ENCODE results near the gene CDH7. TPM values are rescaled to one million over a fixed set of nuclear protein-coding genes. Genes with fewer than 3 reads are reported as not detected.

Gene CDH7
- total RNA-seq, 2 experiments from 2014 or later: not detected

- Mint-ChIP-seq H3K36me3 (ENCODE audit: low read depth) (no peaks in the 10 kb centered on the region), H3K9me3 (no peaks in the 10 kb centered on the region), H3K4me3 (no peak overlapping the region), H3K27ac (no peak overlapping the region), H3K4me1 (no peaks in the 10 kb centered on the region), H3K27me3 (peaks cover 10% of the 10 kb centered on the region)
- ChIA-PET CTCF (interaction anchor here (0.6 kb wide), 1 partner anchor 1255 kb away, joined by 3 read pairs; no protein-coding TSS in a partner anchor), POLR2A (no interaction called here)
- DNase-seq: no peak
These were observed 608 bp downstream of the CDH7 start for GRCh38 chr18:65751155-65752085.

DNA sequence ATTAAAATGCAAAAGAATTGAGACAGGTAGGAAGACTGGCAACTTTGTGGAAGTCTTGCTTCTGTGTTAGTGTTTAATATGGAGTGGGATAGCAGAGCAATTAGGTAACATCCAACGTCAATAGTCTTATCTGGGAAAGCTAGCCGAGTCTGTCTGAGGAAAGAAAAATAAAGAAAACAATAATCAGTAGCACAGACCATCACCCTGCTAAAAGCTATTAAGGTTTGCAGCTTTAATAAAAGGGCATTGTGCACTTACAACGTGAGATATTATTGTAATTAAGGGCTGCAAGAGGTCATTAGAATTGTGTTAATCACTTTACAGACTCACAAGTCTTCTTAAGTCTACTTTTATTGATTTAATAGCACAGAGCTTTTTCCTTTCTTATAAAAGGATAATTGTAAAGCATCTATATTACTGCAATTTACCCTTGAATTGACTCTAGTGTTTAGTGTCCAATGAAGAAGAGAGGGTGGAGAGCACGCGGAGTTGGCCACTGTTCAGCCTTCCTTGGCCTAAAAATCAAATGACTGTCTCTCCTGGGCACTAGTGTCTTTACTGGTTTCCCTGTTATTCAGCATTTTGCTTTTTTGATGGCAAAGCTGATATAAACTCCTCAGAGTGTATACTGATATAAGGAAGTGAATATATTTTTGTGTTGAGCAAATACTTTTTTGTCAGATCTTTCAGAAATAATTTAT, 2.0 kb downstream of the CDH7 start:
- DNase-seq: no peak
- Mint-ChIP-seq H3K36me3 (ENCODE audit: low read depth) (no peaks in the 10 kb centered on the region), H3K27ac (no peak overlapping the region), H3K27me3 (peaks cover 10% of the 10 kb centered on the region), H3K4me1 (no peaks in the 10 kb centered on the region), H3K4me3 (no peak overlapping the region), H3K9me3 (no peaks in the 10 kb centered on the region)
- POLR2A ChIA-PET: no interaction called here
- CTCF ChIA-PET: no interaction called here

GRCh38 chr18:65753520-65753919, 2.7 kb downstream of the CDH7 start:
- H3K9me3 Mint-ChIP-seq: no peaks in the 10 kb centered on the region
- ChIA-PET CTCF (no interaction called here), POLR2A (no interaction called here)
- H3K36me3 Mint-ChIP-seq (ENCODE audit: low read depth): no peaks in the 10 kb centered on the region
- no peak overlapping the region for H3K4me3 Mint-ChIP-seq
- DNase-seq: no peak
- peaks cover 10% of the 10 kb centered on the region for H3K27me3 Mint-ChIP-seq
- no peak overlapping the region for H3K27ac Mint-ChIP-seq
- no peaks in the 10 kb centered on the region for H3K4me1 Mint-ChIP-seq

DNA sequence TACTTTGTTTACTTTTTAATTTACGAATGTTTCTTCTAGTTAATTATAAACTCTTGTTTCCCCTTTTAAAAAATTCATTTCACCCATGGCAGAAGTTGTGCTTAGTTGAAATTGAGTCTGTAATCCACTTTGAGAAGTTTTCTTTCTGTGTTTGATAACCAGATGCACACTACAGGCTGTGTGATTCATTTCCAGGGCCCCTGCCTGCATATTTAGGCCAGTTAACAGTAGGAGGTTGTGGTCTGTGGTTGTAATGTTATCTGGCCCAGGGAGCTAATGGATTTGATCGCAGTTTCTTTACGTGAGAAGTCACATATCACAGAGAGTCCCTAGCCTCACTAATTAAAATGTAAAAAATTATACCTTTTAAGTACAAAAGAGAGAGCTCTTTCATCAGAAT, 3.3 kb downstream of the CDH7 start:
- Mint-ChIP-seq H3K4me3 (no peak overlapping the region), H3K27me3 (peaks cover 10% of the 10 kb centered on the region), H3K27ac (no peak overlapping the region), H3K9me3 (no peaks in the 10 kb centered on the region), H3K4me1 (no peaks in the 10 kb centered on the region), H3K36me3 (ENCODE audit: low read depth) (no peaks in the 10 kb centered on the region)
- no peak for DNase-seq
- POLR2A ChIA-PET: no interaction called here
- CTCF ChIA-PET: no interaction called here

GRCh38 chr18:65755616-65756015, 4.8 kb downstream of the CDH7 start:
- DNase-seq: no peak
- POLR2A ChIA-PET: no interaction called here
- Mint-ChIP-seq H3K4me1 (no peaks in the 10 kb centered on the region), H3K27me3 (peaks cover 5% of the 10 kb centered on the region), H3K27ac (no peak overlapping the region), H3K36me3 (ENCODE audit: low read depth) (no peaks in the 10 kb centered on the region), H3K9me3 (no peaks in the 10 kb centered on the region), H3K4me3 (no peak overlapping the region)
- CTCF ChIA-PET: no interaction called here

- Mint-ChIP-seq H3K36me3 (ENCODE audit: low read depth) (no peaks in the 10 kb centered on the region), H3K4me3 (no peak overlapping the region), H3K27ac (no peak overlapping the region), H3K27me3 (no peaks in the 10 kb centered on the region), H3K9me3 (no peaks in the 10 kb centered on the region), H3K4me1 (no peaks in the 10 kb centered on the region)
- ChIA-PET POLR2A (no interaction called here), CTCF (no interaction called here)
- no peak for DNase-seq
These were observed 9.6 kb downstream of the CDH7 start for GRCh38 chr18:65760457-65760856.

GRCh38 chr18:65761636-65762295, 11.0 kb downstream of the CDH7 start:
- Mint-ChIP-seq H3K4me1 (no peaks in the 10 kb centered on the region), H3K9me3 (no peaks in the 10 kb centered on the region), H3K27me3 (no peaks in the 10 kb centered on the region), H3K27ac (no peak overlapping the region), H3K36me3 (ENCODE audit: low read depth) (no peaks in the 10 kb centered on the region), H3K4me3 (no peak overlapping the region)
- CTCF ChIA-PET: no interaction called here
- no peak for DNase-seq
- POLR2A ChIA-PET: no interaction called here

DNA sequence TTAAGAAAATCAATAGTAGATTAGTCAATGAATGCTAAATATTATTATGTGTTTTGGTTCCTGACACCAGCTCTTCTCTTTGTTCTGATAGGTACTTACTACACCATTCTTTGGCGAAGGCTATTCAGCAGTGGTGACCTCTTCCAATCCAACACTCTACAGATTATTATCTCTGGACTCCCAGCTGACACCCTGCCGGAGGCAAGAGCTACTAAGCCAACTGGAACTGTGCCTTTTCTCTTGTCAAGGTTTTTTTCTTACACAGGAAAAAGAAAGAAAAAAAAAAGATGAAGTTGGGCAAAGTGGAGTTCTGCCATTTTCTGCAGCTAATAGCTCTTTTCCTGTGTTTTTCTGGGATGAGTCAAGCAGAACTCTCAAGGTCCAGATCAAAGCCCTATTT, 11.7 kb downstream of the CDH7 start:
- no peak for DNase-seq
- H3K4me1 Mint-ChIP-seq: no peaks in the 10 kb centered on the region
- ChIA-PET POLR2A (no interaction called here), CTCF (no interaction called here)
- H3K9me3 Mint-ChIP-seq: no peaks in the 10 kb centered on the region
- H3K27me3 Mint-ChIP-seq: no peaks in the 10 kb centered on the region
- no peak overlapping the region for H3K4me3 Mint-ChIP-seq
- no peak overlapping the region for H3K27ac Mint-ChIP-seq
- H3K36me3 Mint-ChIP-seq (ENCODE audit: low read depth): no peaks in the 10 kb centered on the region

GRCh38 chr18:65767406-65767805, 16.6 kb downstream of the CDH7 start:
- no peaks in the 10 kb centered on the region for H3K27me3 Mint-ChIP-seq
- no peak overlapping the region for H3K4me3 Mint-ChIP-seq
- H3K9me3 Mint-ChIP-seq: no peaks in the 10 kb centered on the region
- no peak overlapping the region for H3K27ac Mint-ChIP-seq
- H3K36me3 Mint-ChIP-seq (ENCODE audit: low read depth): no peaks in the 10 kb centered on the region
- DNase-seq: no peak
- POLR2A ChIA-PET: no interaction called here
- CTCF ChIA-PET: no interaction called here
- H3K4me1 Mint-ChIP-seq: no peaks in the 10 kb centered on the region

DNA sequence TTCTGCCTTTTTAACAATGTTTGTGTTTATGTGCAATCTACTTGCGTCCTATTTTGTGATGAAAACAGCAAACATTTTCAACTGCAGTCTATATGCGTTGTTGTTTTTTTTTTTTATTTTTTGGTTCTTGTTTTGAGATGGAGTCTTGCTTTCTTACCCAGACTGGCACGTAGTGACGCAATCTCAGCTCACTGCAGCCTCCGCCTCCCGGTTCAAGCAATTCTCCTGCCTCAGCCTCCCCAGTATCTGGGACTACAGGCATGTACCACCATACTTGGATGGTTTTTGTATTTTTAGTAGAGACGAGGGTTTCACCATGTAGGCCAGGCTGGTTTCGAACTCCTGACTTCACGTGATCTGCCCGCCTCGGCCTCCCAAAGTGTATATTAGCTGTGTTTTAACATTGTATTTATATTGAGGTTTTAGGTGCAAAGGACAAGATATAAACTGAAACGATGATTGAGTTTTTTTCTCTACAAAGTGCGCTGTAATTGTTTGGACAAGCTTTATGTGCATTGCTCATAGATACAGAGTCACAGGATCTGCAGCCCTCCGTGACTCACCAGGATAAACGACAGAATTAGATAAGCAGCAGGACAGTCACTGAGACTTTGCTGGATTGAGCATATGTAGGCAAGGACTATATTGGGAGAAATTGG, 17.4 kb downstream of the CDH7 start:
- H3K27ac Mint-ChIP-seq: no peak overlapping the region
- ChIA-PET CTCF (no interaction called here), POLR2A (interaction anchor here (0.7 kb wide), 1 partner anchor 552 kb away, joined by 4 read pairs; no protein-coding TSS in a partner anchor)
- no peaks in the 10 kb centered on the region for H3K27me3 Mint-ChIP-seq
- H3K4me1 Mint-ChIP-seq: no peaks in the 10 kb centered on the region
- no peaks in the 10 kb centered on the region for H3K36me3 Mint-ChIP-seq (ENCODE audit: low read depth)
- no peak overlapping the region for H3K4me3 Mint-ChIP-seq
- H3K9me3 Mint-ChIP-seq: no peaks in the 10 kb centered on the region
- no peak for DNase-seq

GRCh38 chr18:65769652-65770051, 18.8 kb downstream of the CDH7 start:
- POLR2A ChIA-PET: no interaction called here

GRCh38 chr18:65786474-65786873, 35.7 kb downstream of the CDH7 start:
- H3K27me3 Mint-ChIP-seq: no peaks in the 10 kb centered on the region
- ChIA-PET POLR2A (no interaction called here), CTCF (interaction anchor here (0.6 kb wide), 1 partner anchor 92 kb away, joined by 3 read pairs; no protein-coding TSS in a partner anchor)
- no peaks in the 10 kb centered on the region for H3K4me1 Mint-ChIP-seq
- DNase-seq: no peak
- peaks cover under 1% of the 10 kb centered on the region for H3K9me3 Mint-ChIP-seq
- H3K27ac Mint-ChIP-seq: no peak overlapping the region
- H3K36me3 Mint-ChIP-seq (ENCODE audit: low read depth): no peaks in the 10 kb centered on the region
- H3K4me3 Mint-ChIP-seq: no peak overlapping the region

More at GRCh38 chr18:65769652-65770051, 18.8 kb downstream of the CDH7 start:
- Mint-ChIP-seq H3K27me3 (no peaks in the 10 kb centered on the region), H3K27ac (no peak overlapping the region), H3K36me3 (ENCODE audit: low read depth) (no peaks in the 10 kb centered on the region), H3K4me3 (no peak overlapping the region), H3K4me1 (no peaks in the 10 kb centered on the region), H3K9me3 (no peaks in the 10 kb centered on the region)
- DNase-seq: no peak
- CTCF ChIA-PET: interaction anchor here (0.7 kb wide), 1 partner anchor 37 kb away, joined by 3 read pairs; no protein-coding TSS in a partner anchor

- no peak for DNase-seq
- no peaks in the 10 kb centered on the region for H3K36me3 Mint-ChIP-seq (ENCODE audit: low read depth)
- ChIA-PET POLR2A (no interaction called here), CTCF (no interaction called here)
- H3K9me3 Mint-ChIP-seq: no peaks in the 10 kb centered on the region
- H3K4me1 Mint-ChIP-seq: no peaks in the 10 kb centered on the region
- H3K27me3 Mint-ChIP-seq: no peaks in the 10 kb centered on the region
- H3K27ac Mint-ChIP-seq: no peak overlapping the region
- H3K4me3 Mint-ChIP-seq: no peak overlapping the region
These were observed 37.6 kb downstream of the CDH7 start for GRCh38 chr18:65788373-65788772.

Data from activated CD4-positive, alpha-beta T cell treated with anti-CD3 and anti-CD28 coated beads, Interleukin-2, amount 10 ng/mL, durations not matched to agents 7 days and 5 days (primary cell).